H1 (cell line): ENCODE measurements around the gene EPN3. TPM values are rescaled to one million over a fixed set of nuclear protein-coding genes. Genes with fewer than 3 reads are reported as not detected.

Source experiments
- CTCF ChIA-PET: fragments of 300-600 bp; sonication (Branson Sonifier 250); formaldehyde crosslinking; loops from one replicate; lab custom pipeline; 2021; ENCODE audit not compliant: partially characterized antibody; lab: Charles Lee
- POLR2A ChIA-PET: fragments of 300-600 bp; sonication (Branson Sonifier 250); formaldehyde crosslinking; loops from one replicate; lab custom pipeline; 2021; ENCODE audit warnings: inconsistent platforms; ENCODE audit not compliant: partially characterized antibody; lab: Charles Lee
- DNase-seq, 2 experiments: peaks; one replicate each; pipeline versions ENCODE4 v3.0.0 to v3.0.0-alpha.2; 2010 to 2022; ENCODE audit warnings: low spot score in 2 of 2, low read depth in 1 of 2, mixed read lengths in 1 of 2
- FAIRE-seq: peaks from 2 replicates; lab custom pipeline; 2011; peaks lifted over from hg19 to GRCh38; lab: Jason Lieb, UNC
- H2AFZ ChIP-seq: 2 replicates; pipeline ENCODE4 v1.8.1; 2012; ENCODE audit warnings: low read length, inconsistent platforms
- H2AK5ac ChIP-seq: 2 replicates; pipeline ENCODE4 v1.6.1; 2013; ENCODE audit warnings: low read depth, low read length
- H2BK120ac ChIP-seq: replicated peaks from 2 replicates; pipeline ENCODE3; 2013; ENCODE audit warnings: low read depth, low read length, inconsistent platforms
- H2BK12ac ChIP-seq: 2 replicates; pipeline ENCODE4 v1.6.1; 2013; ENCODE audit warnings: low read depth, low read length
- H2BK15ac ChIP-seq: 2 replicates; pipeline ENCODE4 v1.6.1; 2013; ENCODE audit warnings: low read length
- H2BK20ac ChIP-seq: 2 replicates; pipeline ENCODE4 v1.6.1; 2013; ENCODE audit warnings: low read length
- H2BK5ac ChIP-seq: 2 replicates; pipeline ENCODE4 v1.6.1; 2013; ENCODE audit warnings: low read depth, low read length
- H3K14ac ChIP-seq: 2 replicates; pipeline ENCODE4 v1.6.1; 2013; ENCODE audit warnings: inconsistent platforms; ENCODE audit not compliant: insufficient read length
- H3K18ac ChIP-seq: 2 replicates; pipeline ENCODE4 v1.6.1; 2013; ENCODE audit warnings: low read length; ENCODE audit errors: extremely low read depth
- H3K23ac ChIP-seq: 2 replicates; pipeline ENCODE4 v1.6.1; 2013; ENCODE audit warnings: inconsistent platforms; ENCODE audit not compliant: insufficient read length
- H3K23me2 ChIP-seq: 2 replicates; pipeline ENCODE4 v1.6.1; 2013; ENCODE audit warnings: low read depth, low read length
- H3K27ac ChIP-seq: 2 replicates; pipeline ENCODE4 v1.6.1; 2011; ENCODE audit warnings: low read depth, low read length, inconsistent platforms
- H3K27me3 ChIP-seq, 4 experiments: replicated peaks in 1 of 4; 1 replicate in 1 of 4; 2 replicates in 3 of 4; pipeline versions ENCODE4 v1.6.1 to v1.8.1; 2011 to 2013; ENCODE audit warnings: low read length in 3 of 4, mild to moderate bottlenecking in 3 of 4, inconsistent platforms in 2 of 4, mixed read lengths in 2 of 4, moderate library complexity in 1 of 4; ENCODE audit not compliant: control insufficient read depth in 3 of 4, insufficient read depth in 3 of 4; ENCODE audit errors: extremely low read depth in 1 of 4
- H3K36me3 ChIP-seq, 4 experiments: 2 replicates each; pipeline versions ENCODE4 v1.6.1 to v1.8.1; 2011 to 2013; ENCODE audit warnings: mild to moderate bottlenecking in 4 of 4, low read length in 3 of 4, moderate library complexity in 2 of 4, control low read depth in 1 of 4, inconsistent platforms in 1 of 4; ENCODE audit not compliant: insufficient read depth in 4 of 4, control insufficient read depth in 2 of 4
- H3K4ac ChIP-seq: replicated peaks from 2 replicates; pipeline ENCODE3; 2013; ENCODE audit warnings: low read length, low read depth, mixed read lengths, inconsistent platforms; ENCODE audit not compliant: insufficient read length
- H3K4me1 ChIP-seq, 4 experiments: replicated peaks in 1 of 4; 1 replicate in 1 of 4; 2 replicates in 3 of 4; pipeline versions ENCODE4 v1.6.1 to v1.8.1; 2011 to 2013; ENCODE audit warnings: low read length in 3 of 4, inconsistent platforms in 2 of 4, mixed read lengths in 1 of 4; ENCODE audit not compliant: insufficient read depth in 4 of 4, control insufficient read depth in 3 of 4
- H3K4me2 ChIP-seq, 2 experiments: 2 replicates each; pipeline versions ENCODE4 v1.6.1 to v1.8.1; 2011 to 2013; ENCODE audit warnings: low read depth in 2 of 2, low read length in 2 of 2, control low read depth in 1 of 2, inconsistent platforms in 1 of 2, mild to moderate bottlenecking in 1 of 2; ENCODE audit not compliant: insufficient read depth in 1 of 2
- H3K4me3 ChIP-seq, 4 experiments: fragments of 200-600, 300-600 bp in 1 of 4; sonication (generic), shearing (Covaris generic), sonication (Bioruptor Twin) in 1 of 4; 2 replicates each; pipeline versions ENCODE4 v1.5.1 to v1.8.1; 2011 to 2016; ENCODE audit warnings: low read length in 4 of 4, low read depth in 3 of 4, control low read depth in 2 of 4, inconsistent platforms in 2 of 4, mild to moderate bottlenecking in 2 of 4, mixed read lengths in 1 of 4, moderate library complexity in 1 of 4; ENCODE audit not compliant: insufficient read depth in 2 of 4; ENCODE audit errors: extremely low read depth in 1 of 4
- H3K56ac ChIP-seq: replicated peaks from 2 replicates; pipeline ENCODE3; 2013; ENCODE audit warnings: low read depth, mild to moderate bottlenecking, mixed read lengths, low read length, inconsistent platforms; ENCODE audit not compliant: insufficient read length
- H3K79me1 ChIP-seq: 2 replicates; pipeline ENCODE4 v1.6.1; 2013; ENCODE audit warnings: low read depth, low read length, control low read depth
- H3K79me2 ChIP-seq, 2 experiments: 2 replicates each; pipeline versions ENCODE4 v1.6.1 to v1.8.1; 2012 to 2013; ENCODE audit warnings: low read length in 2 of 2, mild to moderate bottlenecking in 2 of 2, inconsistent platforms in 1 of 2; ENCODE audit not compliant: insufficient read depth in 2 of 2, control insufficient read depth in 1 of 2
- H3K9ac ChIP-seq, 4 experiments: replicated peaks in 1 of 4; 1 replicate in 1 of 4; 2 replicates in 3 of 4; pipeline versions ENCODE4 v1.6.1 to v1.8.1; 2011 to 2013; ENCODE audit warnings: low read depth in 3 of 4, low read length in 3 of 4, control low read depth in 2 of 4, mild to moderate bottlenecking in 2 of 4, moderate library complexity in 2 of 4, inconsistent platforms in 1 of 4; ENCODE audit errors: extremely low read depth in 1 of 4
- H3K9me3 ChIP-seq, 2 experiments: 2 replicates each; pipeline versions ENCODE4 v1.6.1 to v1.8.1; 2012 to 2013; ENCODE audit warnings: mild to moderate bottlenecking in 2 of 2, moderate library complexity in 2 of 2, control low read depth in 1 of 2, inconsistent platforms in 1 of 2, low read depth in 1 of 2, low read length in 1 of 2, mixed read lengths in 1 of 2; ENCODE audit not compliant: insufficient read depth in 2 of 2
- H4K20me1 ChIP-seq, 2 experiments: replicated peaks in 1 of 2; 2 replicates each; pipeline versions ENCODE3 to v1.8.1; 2011 to 2013; ENCODE audit warnings: inconsistent platforms in 2 of 2, low read length in 2 of 2, mild to moderate bottlenecking in 1 of 2; ENCODE audit not compliant: insufficient read depth in 2 of 2, control insufficient read depth in 1 of 2
- H4K5ac ChIP-seq: 2 replicates; pipeline ENCODE4 v1.6.1; 2013; ENCODE audit warnings: low read length, low read depth, mixed read lengths, inconsistent platforms; ENCODE audit not compliant: insufficient read length
- H4K8ac ChIP-seq: 2 replicates; pipeline ENCODE4 v1.8.0; 2013; ENCODE audit warnings: mild to moderate bottlenecking, moderate library complexity, low read length, inconsistent platforms; ENCODE audit not compliant: insufficient read depth; ENCODE audit errors: extremely low read depth
- H4K91ac ChIP-seq: replicated peaks from 2 replicates; pipeline ENCODE3; 2013; ENCODE audit warnings: low read length, mixed read lengths, inconsistent platforms; ENCODE audit not compliant: insufficient read length
- FOSL1 ChIP-seq: IDR thresholded peaks from 2 replicates; pipeline ENCODE4 v1.6.1; 2011; ENCODE audit warnings: mild to moderate bottlenecking, low read depth, low read length, moderate library complexity; ENCODE audit not compliant: insufficient read depth
- HDAC6 ChIP-seq: IDR thresholded peaks from one replicate; pipeline ENCODE4 v1.7.1; 2012; ENCODE audit warnings: low read depth, mild to moderate bottlenecking, inconsistent platforms, low read length, moderate library complexity
- KDM4A ChIP-seq: IDR thresholded peaks from one replicate; pipeline ENCODE4 v1.7.1; 2012; ENCODE audit warnings: low read depth, mild to moderate bottlenecking, moderate library complexity, low read length, inconsistent platforms; ENCODE audit not compliant: severe bottlenecking
- RAD21 ChIP-seq, 2 experiments: IDR thresholded peaks in 1 of 2; conservative IDR thresholded peaks in 1 of 2; 2 replicates each; pipeline ENCODE4 v1.6.1; 2011; ENCODE audit warnings: low read depth in 2 of 2, low read length in 2 of 2, improper control_type of control experiment in 1 of 2, inconsistent platforms in 1 of 2, mild to moderate bottlenecking in 1 of 2, moderate library complexity in 1 of 2
- RNF2 ChIP-seq: fragments of 200-900, 300-1000 bp; sonication (generic); IDR thresholded peaks from 2 replicates; pipeline ENCODE4 v1.7.1; 2016; ENCODE audit warnings: borderline replicate concordance, low read depth, mild to moderate bottlenecking, antibody characterized with exemption, low read length; ENCODE audit not compliant: poor library complexity, severe bottlenecking; ENCODE audit errors: missing control alignments
- RXRA ChIP-seq: IDR thresholded peaks from 2 replicates; pipeline ENCODE4 v1.6.1; 2011; ENCODE audit warnings: low read depth, mild to moderate bottlenecking, low read length, moderate library complexity; ENCODE audit not compliant: insufficient read depth
- SIN3A ChIP-seq, 2 experiments: IDR thresholded peaks in 1 of 2; conservative IDR thresholded peaks in 1 of 2; 2 replicates each; pipeline ENCODE4 v1.6.1; 2011 to 2012; ENCODE audit warnings: low read length in 2 of 2, improper control_type of control experiment in 1 of 2, low read depth in 1 of 2, mild to moderate bottlenecking in 1 of 2
- SRF ChIP-seq: IDR thresholded peaks from 2 replicates; pipeline ENCODE4 v1.6.1; 2011; ENCODE audit warnings: mild to moderate bottlenecking, low read depth, low read length, moderate library complexity
- TAF1 ChIP-seq: IDR thresholded peaks from 2 replicates; pipeline ENCODE4 v1.6.1; 2011; ENCODE audit warnings: mild to moderate bottlenecking, low read depth, low read length
- TBP ChIP-seq: IDR thresholded peaks from 2 replicates; pipeline ENCODE4 v1.6.1; 2011; ENCODE audit warnings: low read depth, low read length, improper control_type of control experiment
- WGBS, 2 experiments: shearing (Covaris generic) in 1 of 2; methylation state at CpG; one replicate each; pipeline versions ENCODE4 v1.1.6 to v1.1.7; 2013 to 2015; ENCODE audit warnings: low lambda C conversion rate in 2 of 2, mixed read lengths in 2 of 2, inconsistent platforms in 1 of 2, low coverage in 1 of 2, missing lambda C conversion rate in 1 of 2; ENCODE audit not compliant: insufficient replicate concordance in 2 of 2, insufficient coverage in 1 of 2, insufficient read length in 1 of 2; ENCODE audit errors: extremely low coverage in 1 of 2, missing lambda C conversion rate in 1 of 2; 5-methylcytosine and 5-hydroxymethylcytosine counted together
- polyA plus RNA-seq, 7 experiments: library from polyadenylated mRNA; depleted of rRNA in 3 of 7; stranded (reverse) in 5 of 7; unstranded in 2 of 7; fragments of >200 nt in 5 of 7; fragments of 200-250 nt in 2 of 7; gene quantifications; 1 replicate in 5 of 7; 2 replicates in 1 of 7; 4 replicates in 1 of 7; pipeline versions ENCODE4 v1.2.1 to v1.2.3, GENCODE V29; 2011 to 2013; ENCODE audit warnings: missing spikeins in 2 of 7, mixed read lengths in 2 of 7
- total RNA-seq: library from RNA; stranded (reverse); fragmentation: NEBNext Ultra II Directional; extraction: Animal tissue kit (Norgen Biotek cat#: 25700); gene quantifications from 2 replicates; pipeline ENCODE4 v1.2.1, GENCODE V29; 2021
- TF ChIP-seq, protein P1 (sequence below): IDR thresholded peaks from 2 replicates; pipeline ENCODE4 v1.6.1; 2012; ENCODE audit warnings: low read length, inconsistent platforms

EPN3 gene
- total and polyA plus RNA-seq, 2 of the 8 experiments (the other 6 are each of a cell fraction or from before 2014, with no cell fraction given) = 6.7 to 7.9 TPM

DNA sequence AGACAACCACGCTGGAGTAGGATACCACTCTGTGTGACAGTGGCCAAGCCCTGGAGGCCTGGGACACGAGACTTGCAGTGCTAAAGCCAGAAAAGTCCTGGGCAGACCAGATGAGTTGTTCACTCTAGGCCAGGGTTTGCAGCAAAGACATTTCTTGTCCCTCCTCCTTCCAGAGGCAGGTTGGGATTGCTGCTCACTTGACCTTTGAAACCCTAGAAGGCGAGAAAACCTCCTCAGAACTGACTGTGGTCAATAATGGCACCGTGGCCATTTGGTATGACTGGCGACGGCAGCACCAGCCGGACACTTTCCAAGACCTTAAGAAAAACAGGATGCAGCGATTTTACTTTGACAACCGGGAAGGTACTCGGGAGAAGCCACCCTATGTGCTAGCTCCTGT, 9.8 kb upstream of the EPN3 start:
- H3K79me2 ChIP-seq = no peaks in the 10 kb centered on the region
- no peak overlapping the region for H4K91ac ChIP-seq
- no peak overlapping the region for H2AK5ac ChIP-seq
- H3K4me2 ChIP-seq = no peak overlapping the region
- no peak overlapping the region for H3K4ac ChIP-seq
- H3K4me1 ChIP-seq = peaks cover 0 to 3% (median 0%) of the 10 kb centered on the region in 4 experiments; a peak in 2 of 7 replicates
- no peak overlapping the region for H2BK20ac ChIP-seq
- H4K5ac ChIP-seq = no peak overlapping the region
- H3K23ac ChIP-seq = no peak overlapping the region
- no peak overlapping the region for H3K9ac ChIP-seq
- DNase-seq = no peak
- H2AFZ ChIP-seq = no peak overlapping the region
- no peaks in the 10 kb centered on the region; the same call in 1 of the 2 replicates for H3K23me2 ChIP-seq
- FAIRE-seq = no peak
- CTCF ChIA-PET = interaction anchor here (0.7 to 3.4 kb wide), 6 partner anchors 9 to 1546 kb away, joined by 3 to 15 read pairs (median 4); partner anchors contain the start of gene RSAD1
- no peak overlapping the region for H3K56ac ChIP-seq
- no peaks in the 10 kb centered on the region for H3K79me1 ChIP-seq
- POLR2A ChIA-PET = interaction anchor here (1.4 kb wide), 1 partner anchor 10 kb away, joined by 4 read pairs; the partner anchor contains the start of gene EPN3
- no peak overlapping the region for H3K27ac ChIP-seq
- no peak overlapping the region for H2BK15ac ChIP-seq
- no peak overlapping the region for H4K8ac ChIP-seq
- no peak overlapping the region for H2BK12ac ChIP-seq
- H3K9me3 ChIP-seq = no peaks in the 10 kb centered on the region
- H3K36me3 ChIP-seq = no peaks in the 10 kb centered on the region
- H3K14ac ChIP-seq = no peak overlapping the region
- no peak overlapping the region for H3K18ac ChIP-seq
- H2BK5ac ChIP-seq = no peak overlapping the region
- no peaks in the 10 kb centered on the region for H3K27me3 ChIP-seq
- no peak overlapping the region for H2BK120ac ChIP-seq
- no peak overlapping the region for H3K4me3 ChIP-seq
- 91% methylated on average over 10 of the region's 10 CpGs; no CpG with 5 or more reads in 1 of the 2 experiments for whole genome bisulfite sequencing, 2 experiments
- no peaks in the 10 kb centered on the region for H4K20me1 ChIP-seq
- TF ChIP-seq HDAC6 (no peak), SIN3A (conservative IDR thresholded peaks at IDR 0.05 in 1 of 2, IDR thresholded peaks at IDR 0.05 in 1 of 2; ENCODE audit: low read depth in 1 of 2, low read length in 2 of 2) (no peak), KDM4A (no peak), TBP (no peak), FOSL1 (no peak), RXRA (no peak), RAD21 (IDR thresholded peaks at IDR 0.05 in 1 of 2, conservative IDR thresholded peaks at IDR 0.05 in 1 of 2; ENCODE audit: low read depth in 2 of 2, low read length in 2 of 2) (no peak), SRF (no peak), RNF2 (no peak), TAF1 (no peak)
- TF ChIP-seq, protein P1, sequence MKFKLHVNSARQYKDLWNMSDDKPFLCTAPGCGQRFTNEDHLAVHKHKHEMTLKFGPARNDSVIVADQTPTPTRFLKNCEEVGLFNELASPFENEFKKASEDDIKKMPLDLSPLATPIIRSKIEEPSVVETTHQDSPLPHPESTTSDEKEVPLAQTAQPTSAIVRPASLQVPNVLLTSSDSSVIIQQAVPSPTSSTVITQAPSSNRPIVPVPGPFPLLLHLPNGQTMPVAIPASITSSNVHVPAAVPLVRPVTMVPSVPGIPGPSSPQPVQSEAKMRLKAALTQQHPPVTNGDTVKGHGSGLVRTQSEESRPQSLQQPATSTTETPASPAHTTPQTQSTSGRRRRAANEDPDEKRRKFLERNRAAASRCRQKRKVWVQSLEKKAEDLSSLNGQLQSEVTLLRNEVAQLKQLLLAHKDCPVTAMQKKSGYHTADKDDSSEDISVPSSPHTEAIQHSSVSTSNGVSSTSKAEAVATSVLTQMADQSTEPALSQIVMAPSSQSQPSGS = no peak
